Mucosa of descending colon (tissue), 3 donors: ENCODE measurements around the gene RPS6KB2. TPM values are rescaled to one million over a fixed set of nuclear protein-coding genes. Genes with fewer than 3 reads are reported as not detected.
A peak's percentile ranks its signal among the peaks of the same experiment; 100 is the strongest.

Experiments used
- ATAC-seq: fragments of 200-7000 bp; cut with Tn5 transposase; one replicate; pipeline ENCODE4 v1.9.1; 2020; ENCODE audit warnings: mild to moderate bottlenecking, moderate library complexity
- DNase-seq, 3 donors: peaks; one replicate each; pipeline ENCODE4 v3.0.0-alpha.2; 2020
- H3K36me3 ChIP-seq: fragments of 200-600 bp; one replicate; pipeline ENCODE4 v1.8.0; 2021; ENCODE audit warnings: low read depth, mild to moderate bottlenecking
- H3K4me1 ChIP-seq: fragments of 200-600 bp; one replicate; pipeline ENCODE4 v1.8.0; 2021; ENCODE audit warnings: low read depth, mild to moderate bottlenecking
- H3K4me3 ChIP-seq: fragments of 200-600 bp; one replicate; pipeline ENCODE4 v1.8.0; 2021; ENCODE audit warnings: mild to moderate bottlenecking
- H3K9me3 ChIP-seq: fragments of 200-600 bp; one replicate; pipeline ENCODE4 v1.8.0; 2021; ENCODE audit warnings: mild to moderate bottlenecking
- intact Hi-C, 2 donors: fragments of 100-400 bp; cut with DNase I in 1 of 2; cut with micrococcal nuclease in 1 of 2; formaldehyde crosslinking; loops; one replicate each; pipeline versions ENCODE4 v1.11.0 to v1.11.1; 2022; cut with DNase I, micrococcal nuclease
- total RNA-seq, 3 donors: library from RNA; stranded (reverse); fragmentation: NEBNext Ultra II Directional in 2 of 3; extraction: Animal tissue kit (Norgen Biotek cat#: 25700) in 2 of 3; gene quantifications; one replicate each; pipeline versions ENCODE4 v1.2.1 to v1.2.4, GENCODE V29; 2021 to 2023
- TF ChIP-seq, protein P1 (sequence below): fragments of 200-600 bp; IDR thresholded peaks from one replicate; pipeline ENCODE4 v1.8.0; 2022; ENCODE audit warnings: antibody characterized with exemption, mild to moderate bottlenecking
- donor health status: DM: no; HTN: no; CAD: no; lungs with moderate emphysema.
- donor health status: DM: no; HTN: no; CAD: no.
- donor health status: DM: no; HTN: yes; CAD: no.

RPS6KB2 gene
- total RNA-seq, 3 donors from 2014 or later: 43.1 to 51.6 (median 45.4) TPM

DNA sequence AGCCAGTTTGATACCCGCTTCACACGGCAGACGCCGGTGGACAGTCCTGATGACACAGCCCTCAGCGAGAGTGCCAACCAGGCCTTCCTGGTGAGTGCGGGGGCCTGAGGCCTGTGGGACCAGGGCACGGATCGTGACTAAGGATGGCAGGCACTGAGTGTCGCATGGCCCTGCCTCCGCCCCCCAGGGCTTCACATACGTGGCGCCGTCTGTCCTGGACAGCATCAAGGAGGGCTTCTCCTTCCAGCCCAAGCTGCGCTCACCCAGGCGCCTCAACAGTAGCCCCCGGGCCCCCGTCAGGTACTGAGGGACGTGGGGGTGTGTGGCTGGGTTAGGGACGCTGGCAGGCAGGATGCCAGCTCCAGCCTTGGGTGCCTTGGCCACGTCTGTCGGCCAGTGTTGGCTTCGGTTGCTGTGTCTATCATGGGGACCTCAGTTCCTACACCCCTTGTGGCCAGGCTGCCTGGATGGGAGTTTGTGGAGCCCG lies 6.1 kb downstream of the RPS6KB2 start:
- TF ChIP-seq, protein P1, sequence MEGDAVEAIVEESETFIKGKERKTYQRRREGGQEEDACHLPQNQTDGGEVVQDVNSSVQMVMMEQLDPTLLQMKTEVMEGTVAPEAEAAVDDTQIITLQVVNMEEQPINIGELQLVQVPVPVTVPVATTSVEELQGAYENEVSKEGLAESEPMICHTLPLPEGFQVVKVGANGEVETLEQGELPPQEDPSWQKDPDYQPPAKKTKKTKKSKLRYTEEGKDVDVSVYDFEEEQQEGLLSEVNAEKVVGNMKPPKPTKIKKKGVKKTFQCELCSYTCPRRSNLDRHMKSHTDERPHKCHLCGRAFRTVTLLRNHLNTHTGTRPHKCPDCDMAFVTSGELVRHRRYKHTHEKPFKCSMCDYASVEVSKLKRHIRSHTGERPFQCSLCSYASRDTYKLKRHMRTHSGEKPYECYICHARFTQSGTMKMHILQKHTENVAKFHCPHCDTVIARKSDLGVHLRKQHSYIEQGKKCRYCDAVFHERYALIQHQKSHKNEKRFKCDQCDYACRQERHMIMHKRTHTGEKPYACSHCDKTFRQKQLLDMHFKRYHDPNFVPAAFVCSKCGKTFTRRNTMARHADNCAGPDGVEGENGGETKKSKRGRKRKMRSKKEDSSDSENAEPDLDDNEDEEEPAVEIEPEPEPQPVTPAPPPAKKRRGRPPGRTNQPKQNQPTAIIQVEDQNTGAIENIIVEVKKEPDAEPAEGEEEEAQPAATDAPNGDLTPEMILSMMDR: no peak
- peaks cover 7% of the 10 kb centered on the region for H3K4me1 ChIP-seq
- no peaks in the 10 kb centered on the region for H3K9me3 ChIP-seq
- DNase-seq (no peak), ATAC-seq (no peak)
- intact Hi-C loops: no loop called here
- no peaks in the 10 kb centered on the region for H3K36me3 ChIP-seq
- H3K4me3 ChIP-seq: no peak overlapping the region

DNA sequence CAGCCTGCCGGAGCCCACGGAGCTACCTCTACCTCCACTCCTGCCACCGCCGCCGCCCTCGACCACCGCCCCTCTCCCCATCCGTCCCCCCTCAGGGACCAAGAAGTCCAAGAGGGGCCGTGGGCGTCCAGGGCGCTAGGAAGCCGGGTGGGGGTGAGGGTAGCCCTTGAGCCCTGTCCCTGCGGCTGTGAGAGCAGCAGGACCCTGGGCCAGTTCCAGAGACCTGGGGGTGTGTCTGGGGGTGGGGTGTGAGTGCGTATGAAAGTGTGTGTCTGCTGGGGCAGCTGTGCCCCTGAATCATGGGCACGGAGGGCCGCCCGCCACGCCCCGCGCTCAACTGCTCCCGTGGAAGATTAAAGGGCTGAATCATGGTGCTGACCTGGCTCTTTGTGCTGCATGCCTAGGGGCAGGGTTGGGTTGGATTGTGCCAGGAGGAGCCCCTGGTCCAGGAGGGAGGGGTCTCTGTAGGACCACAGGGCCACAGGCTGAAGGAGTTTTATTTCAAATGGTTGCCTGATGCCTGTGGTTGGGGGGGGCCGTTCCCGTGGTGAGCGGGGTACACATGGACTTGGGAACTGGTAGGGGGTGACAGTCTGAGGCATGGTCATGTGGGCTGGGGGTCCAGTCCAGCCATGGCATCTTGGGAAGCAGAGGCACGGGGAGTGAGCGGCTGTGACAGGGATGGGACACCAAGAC lies 6.9 kb downstream of the RPS6KB2 start:
- no peak for ATAC-seq
- H3K9me3 ChIP-seq: no peaks in the 10 kb centered on the region
- intact Hi-C loops: no loop called here
- TF ChIP-seq, protein P1: no peak
- H3K4me1 ChIP-seq: peaks cover 8% of the 10 kb centered on the region
- H3K4me3 ChIP-seq: no peak overlapping the region
- H3K36me3 ChIP-seq: no peaks in the 10 kb centered on the region
- no peak for DNase-seq

GRCh38 chr11:67435727-67436458 lies 7.6 kb downstream of the RPS6KB2 start:
- H3K9me3 ChIP-seq: no peaks in the 10 kb centered on the region
- peaks cover 14% of the 10 kb centered on the region for H3K4me1 ChIP-seq
- no peak overlapping the region for H3K4me3 ChIP-seq
- ATAC-seq: peak; percentile 1
- DNase-seq: no peak
- intact Hi-C loops: no loop called here
- H3K36me3 ChIP-seq: no peaks in the 10 kb centered on the region
- TF ChIP-seq, protein P1: no peak

DNA sequence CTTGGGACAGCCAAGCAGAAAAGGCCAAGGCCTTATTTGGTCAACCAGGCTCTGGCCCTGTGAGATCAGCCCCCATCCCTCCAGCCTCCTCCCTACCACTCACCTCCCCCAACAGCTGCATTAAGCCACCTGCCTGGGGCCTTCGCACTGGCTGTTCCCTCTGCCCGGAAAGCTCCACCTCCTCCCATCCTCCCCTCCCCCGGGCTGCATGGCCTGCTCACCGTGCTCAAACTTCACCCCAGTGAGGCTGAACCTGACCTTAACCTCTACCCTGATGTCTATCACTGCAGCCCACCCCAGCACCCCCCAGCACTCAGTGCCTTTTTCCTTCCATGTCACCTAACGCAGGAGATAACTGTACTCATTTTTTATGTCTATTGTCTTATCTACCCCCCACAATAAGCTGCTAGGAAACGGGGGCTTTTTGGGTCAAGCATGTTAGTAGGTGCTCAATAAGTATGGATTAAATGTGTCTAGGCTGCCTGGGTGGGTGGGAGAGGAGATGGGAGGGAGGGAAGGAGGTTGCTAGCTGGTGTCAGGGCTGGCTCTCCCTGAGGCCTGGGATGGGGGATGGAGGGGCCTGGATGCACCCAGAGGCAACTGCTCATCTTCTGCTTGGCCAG lies 8.3 kb downstream of the RPS6KB2 start:
- ATAC-seq: peak; percentile 45
- H3K4me1 ChIP-seq: peaks cover 14% of the 10 kb centered on the region
- intact Hi-C loops: no loop called here
- no peaks in the 10 kb centered on the region for H3K36me3 ChIP-seq
- no peaks in the 10 kb centered on the region for H3K9me3 ChIP-seq
- H3K4me3 ChIP-seq: no peak overlapping the region
- peak; percentile 55 to 87 (median 68) for DNase-seq
- TF ChIP-seq, protein P1: no peak

DNA sequence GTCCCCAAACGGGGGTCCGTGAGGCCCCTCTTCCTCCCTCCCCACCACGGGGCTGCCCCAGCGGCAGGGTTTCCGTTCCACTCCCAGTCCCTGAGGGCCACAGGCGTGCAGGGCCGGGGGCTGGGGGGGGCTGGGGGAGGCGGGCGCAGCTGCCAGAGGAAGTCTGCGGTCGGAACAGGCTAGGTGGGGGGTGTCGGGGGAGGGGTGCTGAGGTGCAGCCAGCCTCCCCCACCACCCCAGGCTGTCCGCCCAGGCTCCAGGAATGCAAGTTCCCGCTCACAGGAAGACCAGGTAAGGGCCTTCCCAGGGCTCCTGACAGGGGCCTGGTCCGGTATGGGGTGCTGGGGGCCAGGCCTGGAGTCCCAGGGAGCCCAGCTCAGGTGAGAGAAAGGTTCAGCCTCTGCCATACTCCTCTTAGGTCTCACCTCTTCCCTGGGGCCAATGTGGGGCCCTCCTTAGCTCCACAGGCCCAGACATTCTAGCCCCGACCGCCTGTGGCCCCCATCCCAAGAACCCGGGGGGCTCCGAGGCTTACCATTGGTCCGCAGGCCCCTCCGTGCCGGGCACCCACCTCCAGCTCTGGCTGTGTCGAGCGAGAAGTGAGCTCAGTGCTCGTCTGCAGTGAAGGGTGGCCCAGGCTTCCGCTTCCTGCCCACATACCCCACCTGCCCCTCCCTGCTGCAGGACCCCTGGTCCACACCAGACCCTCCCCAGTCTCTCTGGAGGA lies 9.0 kb downstream of the RPS6KB2 start, which contains the start of gene PTPRCAP:
Gene PTPRCAP (minus strand): TSS at position 601 of the 727 bp plus-strand sequence. CDS start 63 bp downstream, at position 538.
- TF ChIP-seq, protein P1: no peak
- DNase-seq (peak; percentile 63 to 90 (median 74)), ATAC-seq (peak; percentile 60)
- Histone ChIP-seq H3K4me3 (no peak within 1 kb of the TSS), H3K36me3 (no peaks in the 10 kb centered on the region), H3K9me3 (no peaks in the 10 kb centered on the region), H3K4me1 (peaks cover 14% of the 10 kb centered on the region)
- intact Hi-C loops: no loop called here
